Nephron (organoid): ENCODE results near the gene EDN1.
"Not testable (repeated sequence)": the region's sequence is repeated elsewhere in the genome, so short reads cannot be mapped to it uniquely, and the experiment has no call there.

Experiments
- H3K27ac Mint-ChIP-seq, 3 experiments: 2 replicates each; pipeline ENCODE4 v1.8.0; 2020; ENCODE audit warnings: mixed read lengths in 3 of 3, mild to moderate bottlenecking in 2 of 3, moderate library complexity in 1 of 3
- H3K27me3 Mint-ChIP-seq: 2 replicates; pipeline ENCODE4 v1.8.0; 2021; ENCODE audit warnings: low read depth, mild to moderate bottlenecking, moderate library complexity, mixed read lengths
- H3K36me3 Mint-ChIP-seq: 2 replicates; pipeline ENCODE4 v1.8.0; 2020; ENCODE audit warnings: low read depth, mixed read lengths
- H3K4me1 Mint-ChIP-seq: 2 replicates; pipeline ENCODE4 v1.8.0; 2020; ENCODE audit warnings: mixed read lengths
- H3K4me3 Mint-ChIP-seq, 3 experiments: 2 replicates each; pipeline ENCODE4 v1.8.0; 2020; ENCODE audit warnings: mild to moderate bottlenecking in 3 of 3, mixed read lengths in 3 of 3, moderate library complexity in 2 of 3
- H3K9me3 Mint-ChIP-seq: 2 replicates; pipeline ENCODE4 v1.8.0; 2020; ENCODE audit warnings: mixed read lengths
- TF ChIP-seq, protein P1 (sequence below), 3 experiments: fragments of 200-600 bp; sonication (generic); IDR thresholded peaks; one replicate each; pipeline ENCODE4 v1.5.0; 2021; ENCODE audit warnings: antibody characterized with exemption in 3 of 3; ENCODE audit not compliant: unreplicated experiment in 3 of 3

The EDN1 gene

GRCh38 chr6:12331474-12331873 lies 41.3 kb downstream of the EDN1 start:
- H3K4me3 Mint-ChIP-seq, result no peak overlapping the region
- no peak overlapping the region for H3K27ac Mint-ChIP-seq
- no peaks in the 10 kb centered on the region for H3K27me3 Mint-ChIP-seq
- TF ChIP-seq, protein P1, sequence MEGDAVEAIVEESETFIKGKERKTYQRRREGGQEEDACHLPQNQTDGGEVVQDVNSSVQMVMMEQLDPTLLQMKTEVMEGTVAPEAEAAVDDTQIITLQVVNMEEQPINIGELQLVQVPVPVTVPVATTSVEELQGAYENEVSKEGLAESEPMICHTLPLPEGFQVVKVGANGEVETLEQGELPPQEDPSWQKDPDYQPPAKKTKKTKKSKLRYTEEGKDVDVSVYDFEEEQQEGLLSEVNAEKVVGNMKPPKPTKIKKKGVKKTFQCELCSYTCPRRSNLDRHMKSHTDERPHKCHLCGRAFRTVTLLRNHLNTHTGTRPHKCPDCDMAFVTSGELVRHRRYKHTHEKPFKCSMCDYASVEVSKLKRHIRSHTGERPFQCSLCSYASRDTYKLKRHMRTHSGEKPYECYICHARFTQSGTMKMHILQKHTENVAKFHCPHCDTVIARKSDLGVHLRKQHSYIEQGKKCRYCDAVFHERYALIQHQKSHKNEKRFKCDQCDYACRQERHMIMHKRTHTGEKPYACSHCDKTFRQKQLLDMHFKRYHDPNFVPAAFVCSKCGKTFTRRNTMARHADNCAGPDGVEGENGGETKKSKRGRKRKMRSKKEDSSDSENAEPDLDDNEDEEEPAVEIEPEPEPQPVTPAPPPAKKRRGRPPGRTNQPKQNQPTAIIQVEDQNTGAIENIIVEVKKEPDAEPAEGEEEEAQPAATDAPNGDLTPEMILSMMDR (IDR thresholded peaks at IDR 0.05; ENCODE audit: unreplicated experiment in 3 of 3), result no peak
- no peaks in the 10 kb centered on the region for H3K36me3 Mint-ChIP-seq
- no peaks in the 10 kb centered on the region for H3K9me3 Mint-ChIP-seq
- H3K4me1 Mint-ChIP-seq, result no peaks in the 10 kb centered on the region

- Mint-ChIP-seq H3K9me3 (no peaks in the 10 kb centered on the region), H3K27me3 (no peaks in the 10 kb centered on the region), H3K27ac (no peak overlapping the region), H3K4me1 (no peaks in the 10 kb centered on the region), H3K36me3 (no peaks in the 10 kb centered on the region), H3K4me3 (no peak overlapping the region)
- TF ChIP-seq, protein P1 (IDR thresholded peaks at IDR 0.05; ENCODE audit: unreplicated experiment in 3 of 3), result no peak
Observed at GRCh38 chr6:12331951-12332749, 42.0 kb downstream of the EDN1 start.

DNA sequence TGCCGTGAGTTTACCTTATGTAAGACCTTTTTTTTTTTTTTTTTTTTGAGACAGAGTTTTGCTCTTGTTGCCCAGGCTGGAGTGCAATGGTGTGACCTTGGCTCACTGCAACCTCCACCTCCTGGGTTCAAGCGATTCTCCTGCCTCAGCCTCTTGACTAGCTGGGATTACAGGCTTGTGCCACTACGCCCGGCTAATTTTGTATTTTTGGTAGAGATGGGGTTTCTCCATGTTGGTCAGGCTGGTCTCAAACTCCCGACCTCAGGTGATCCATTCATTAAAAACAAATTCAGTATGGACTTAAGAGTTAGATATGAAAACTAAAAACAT lies 42.6 kb downstream of the EDN1 start:
- H3K36me3 Mint-ChIP-seq, H3K4me3 Mint-ChIP-seq, H3K27me3 Mint-ChIP-seq: not testable (repeated sequence)

DNA sequence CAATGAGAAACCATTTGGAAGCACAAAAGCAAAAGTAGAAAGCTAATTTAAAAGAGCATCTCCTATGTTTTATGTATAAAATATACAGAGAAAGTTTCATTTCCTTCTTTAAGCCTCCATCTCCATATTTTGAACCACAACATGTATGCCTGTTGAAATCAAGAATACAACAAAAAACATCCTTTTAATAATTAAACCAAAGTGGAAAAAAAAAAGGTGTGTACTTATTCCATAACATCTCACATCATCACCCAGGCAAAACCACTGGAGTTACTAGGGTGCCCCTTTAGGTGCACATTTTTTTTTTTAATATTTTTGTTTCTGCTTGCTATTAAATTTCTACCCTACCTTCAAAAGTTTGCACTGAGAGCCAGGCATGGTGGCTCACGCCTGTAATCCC lies 43.0 kb downstream of the EDN1 start:
- Mint-ChIP-seq H3K9me3 (no peaks in the 10 kb centered on the region), H3K4me3 (no peak overlapping the region), H3K36me3 (no peaks in the 10 kb centered on the region), H3K27ac (no peak overlapping the region), H3K27me3 (no peaks in the 10 kb centered on the region), H3K4me1 (no peaks in the 10 kb centered on the region)
- TF ChIP-seq, protein P1 (IDR thresholded peaks at IDR 0.05; ENCODE audit: unreplicated experiment in 3 of 3), result no peak

More for the DNA sequence above, 42.6 kb downstream of the EDN1 start:
- not testable (repeated sequence) for H3K27ac Mint-ChIP-seq, H3K9me3 Mint-ChIP-seq, H3K4me1 Mint-ChIP-seq

DNA sequence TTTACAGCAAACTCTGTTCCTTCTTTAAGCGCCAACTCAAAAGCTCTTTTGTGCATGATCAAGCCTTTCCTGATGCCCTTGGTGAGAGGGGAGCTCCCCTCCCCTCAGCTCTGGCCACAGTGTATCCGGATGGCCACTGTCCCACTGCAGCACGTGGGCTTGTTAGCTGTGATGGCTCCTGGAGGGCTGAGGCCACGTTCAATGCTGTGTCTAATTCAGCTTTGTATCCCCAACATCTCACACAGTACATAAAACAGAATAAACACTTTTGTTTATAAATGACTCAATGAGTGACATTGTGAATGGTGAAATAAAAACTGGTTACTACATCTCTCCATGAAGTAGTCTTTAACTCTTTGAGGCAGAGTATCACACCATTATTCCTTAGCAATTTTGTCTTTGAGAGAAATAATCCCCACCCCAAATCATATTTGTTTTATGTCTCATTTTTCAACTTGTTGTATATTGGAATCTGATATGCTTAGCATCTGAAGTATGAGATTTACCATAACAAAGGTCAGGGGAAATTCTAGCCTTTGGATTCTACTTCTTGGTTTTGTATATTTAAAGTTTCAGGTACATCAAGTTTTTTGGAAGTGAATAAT lies 44.5 kb downstream of the EDN1 start:
- Mint-ChIP-seq H3K27me3 (no peaks in the 10 kb centered on the region), H3K9me3 (no peaks in the 10 kb centered on the region), H3K36me3 (no peaks in the 10 kb centered on the region), H3K4me3 (no peak overlapping the region), H3K27ac (no peak overlapping the region), H3K4me1 (no peaks in the 10 kb centered on the region)
- TF ChIP-seq, protein P1 (IDR thresholded peaks at IDR 0.05; ENCODE audit: unreplicated experiment in 3 of 3), result no peak

GRCh38 chr6:12335131-12335527 lies 45.0 kb downstream of the EDN1 start:
- Mint-ChIP-seq H3K4me1 (no peaks in the 10 kb centered on the region), H3K27me3 (no peaks in the 10 kb centered on the region), H3K27ac (no peak overlapping the region), H3K4me3 (no peak overlapping the region), H3K36me3 (no peaks in the 10 kb centered on the region), H3K9me3 (no peaks in the 10 kb centered on the region)
- TF ChIP-seq, protein P1 (IDR thresholded peaks at IDR 0.05; ENCODE audit: unreplicated experiment in 3 of 3), result no peak
